Lung microvascular endothelial cell (primary cell): ENCODE results near the gene SLFNL1. TPM values are rescaled to one million over a fixed set of nuclear protein-coding genes. Genes with fewer than 3 reads are reported as not detected.

ENCODE experiments used
- DNase-seq, 2 donors: peaks; one replicate each; pipeline versions ENCODE4 v3.0.0 to v3.0.0-alpha.2; 2010; ENCODE audit warnings: low read depth in 2 of 2
- total RNA-seq: library from RNA; depleted of rRNA; stranded (reverse); fragments of >200 nt; gene quantifications from 2 replicates; pipeline ENCODE4 v1.2.1, GENCODE V29; 2014

Gene SLFNL1
- total RNA-seq, 1 donor from 2014 or later, result 0.20 TPM

DNA sequence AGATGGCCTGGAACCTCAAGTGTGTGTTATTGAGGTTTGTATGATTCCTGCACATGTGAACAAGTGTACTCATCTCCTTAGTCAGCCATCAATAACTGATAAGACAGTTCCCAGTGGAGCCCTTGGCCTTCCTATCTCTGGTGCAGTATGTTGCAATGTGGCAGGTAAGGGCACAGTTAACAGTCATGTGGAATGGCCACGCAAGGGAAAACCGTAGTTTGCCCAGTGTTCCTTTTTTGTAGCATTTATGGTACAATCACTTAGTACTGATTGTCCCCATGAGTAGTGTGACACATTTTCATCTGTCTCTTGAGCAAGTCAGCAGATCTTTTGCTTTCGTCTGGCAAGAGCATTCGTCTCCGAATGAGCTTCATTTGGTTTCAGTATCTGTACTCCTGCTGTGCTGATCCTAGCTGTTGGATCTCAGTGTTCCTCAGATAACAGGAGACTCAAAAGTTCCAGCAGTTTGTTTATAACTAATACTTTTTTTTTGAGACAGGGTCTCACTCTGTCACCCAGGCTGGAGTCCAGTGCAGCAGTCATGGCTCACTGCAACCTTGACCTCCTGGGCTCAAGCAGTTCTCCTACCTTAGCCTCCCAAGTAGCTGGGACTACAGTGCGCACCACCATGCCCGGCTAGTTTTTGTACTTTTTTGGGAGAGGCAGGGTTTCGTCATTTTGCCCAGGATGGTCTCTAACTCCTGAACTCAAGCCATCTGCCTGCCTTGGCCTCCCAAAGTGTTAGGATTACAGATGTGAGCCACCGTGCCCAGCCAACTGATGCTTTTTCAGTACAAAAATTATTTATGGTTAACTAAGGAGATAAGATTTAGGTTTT is 33.9 kb downstream of the SLFNL1 start:
- no peak for DNase-seq

- DNase-seq, result no peak
These were observed 34.6 kb downstream of the SLFNL1 start for GRCh38 chr1:40986956-40987355.

GRCh38 chr1:40986328-40986783 is 35.2 kb downstream of the SLFNL1 start:
- DNase-seq, result no peak

GRCh38 chr1:40985875-40986274 is 35.6 kb downstream of the SLFNL1 start:
- no peak for DNase-seq

DNA sequence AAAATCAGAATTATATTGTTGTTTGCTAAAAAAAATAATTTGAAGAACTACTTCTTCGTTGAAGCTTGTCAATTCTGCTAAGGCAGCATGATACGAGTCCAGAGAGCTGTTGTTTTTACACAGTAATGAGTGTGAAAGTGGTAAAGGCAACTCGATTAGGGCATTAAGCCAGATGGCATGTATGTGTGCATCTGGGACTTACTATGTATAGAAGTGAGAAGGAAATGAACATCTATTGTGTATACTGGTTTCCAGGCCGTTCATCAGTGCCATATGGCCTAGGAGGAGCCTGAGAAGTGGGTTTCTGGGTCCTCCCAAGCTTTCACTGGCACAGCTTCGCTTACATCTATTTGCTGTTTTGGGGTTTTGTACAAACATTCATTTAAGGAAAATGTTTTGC is 36.4 kb downstream of the SLFNL1 start:
- DNase-seq, result peak in 1 of 2 donors; percentile 20

DNA sequence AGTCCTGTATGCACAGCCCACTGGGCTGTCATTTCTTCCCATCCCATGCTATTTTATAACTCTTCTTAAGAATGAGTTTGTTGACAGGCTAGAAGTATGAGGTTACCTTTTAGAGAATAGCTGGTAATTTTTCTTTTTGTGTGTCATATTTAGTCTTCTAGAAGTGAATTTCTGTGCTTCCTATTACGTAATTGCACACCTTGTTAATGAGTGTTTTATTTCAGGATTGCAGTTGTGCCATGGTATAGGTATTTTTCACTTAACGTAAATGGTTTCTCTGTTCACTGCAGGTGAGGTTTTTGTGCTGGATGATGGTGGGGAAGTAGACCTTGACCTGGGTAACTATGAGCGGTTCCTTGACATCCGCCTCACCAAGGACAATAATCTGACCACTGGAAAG is 37.0 kb downstream of the SLFNL1 start:
- DNase-seq, result no peak

DNA sequence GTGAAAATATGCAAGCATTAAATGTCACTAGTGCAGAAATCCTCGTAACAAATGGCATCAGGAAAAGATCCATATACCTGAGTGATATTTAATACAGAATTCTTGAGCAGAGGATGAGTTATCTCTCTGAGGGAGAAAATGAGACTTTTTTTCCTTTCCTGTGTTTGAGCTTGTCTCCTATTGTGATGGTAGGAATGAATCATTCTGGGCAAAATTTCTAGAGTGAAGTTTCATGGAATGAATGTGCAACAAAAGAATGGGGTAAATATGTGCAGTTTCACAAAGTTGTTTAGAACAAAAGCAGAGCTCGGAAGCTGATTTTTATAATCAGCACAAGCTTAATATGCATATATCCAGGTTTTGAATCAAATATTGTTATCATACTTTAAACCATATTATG is 37.5 kb downstream of the SLFNL1 start:
- peak; percentile 39 to 82 for DNase-seq

DNA sequence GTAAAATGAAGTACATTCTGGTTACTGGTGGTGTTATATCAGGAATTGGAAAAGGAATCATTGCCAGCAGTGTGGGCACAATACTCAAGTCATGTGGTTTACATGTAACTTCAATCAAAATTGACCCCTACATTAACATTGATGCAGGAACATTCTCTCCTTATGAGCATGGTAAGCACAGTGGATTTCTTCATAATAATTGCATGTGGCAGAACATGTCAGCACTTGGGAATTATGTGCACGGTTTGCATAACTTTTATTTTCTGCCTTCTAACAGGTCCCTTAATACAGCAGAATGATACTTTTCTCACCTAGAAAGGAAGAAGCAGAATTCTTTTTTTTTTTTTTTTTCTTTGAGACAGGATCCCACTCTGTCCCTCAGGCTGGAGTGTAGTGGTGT is 38.2 kb downstream of the SLFNL1 start:
- no peak for DNase-seq

DNA sequence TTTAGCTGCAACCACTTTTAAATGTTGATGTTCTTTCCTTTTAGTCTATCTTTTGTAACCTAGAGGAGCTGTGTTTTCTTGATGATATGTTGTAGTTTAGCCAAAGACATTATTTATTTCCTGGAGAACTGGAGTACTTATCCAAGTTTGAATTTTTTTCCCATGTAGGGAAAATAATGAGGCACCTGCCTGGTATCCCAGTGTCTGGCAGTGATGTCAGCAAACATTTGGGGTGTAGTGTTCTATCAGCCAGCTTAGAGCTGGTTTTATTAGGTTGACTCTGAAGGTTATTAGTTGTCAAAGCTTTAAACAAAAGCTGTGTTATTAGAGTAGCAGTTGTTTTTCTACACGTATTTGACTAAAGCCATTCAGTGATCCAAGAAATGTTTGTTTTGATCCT is 38.8 kb downstream of the SLFNL1 start:
- no peak for DNase-seq

- no peak for DNase-seq
These were observed 39.7 kb downstream of the SLFNL1 start for GRCh38 chr1:40981691-40982448.

- DNase-seq, result peak; percentile 38 to 48
These were observed 40.9 kb downstream of the SLFNL1 start for GRCh38 chr1:40980453-40981121.

DNA sequence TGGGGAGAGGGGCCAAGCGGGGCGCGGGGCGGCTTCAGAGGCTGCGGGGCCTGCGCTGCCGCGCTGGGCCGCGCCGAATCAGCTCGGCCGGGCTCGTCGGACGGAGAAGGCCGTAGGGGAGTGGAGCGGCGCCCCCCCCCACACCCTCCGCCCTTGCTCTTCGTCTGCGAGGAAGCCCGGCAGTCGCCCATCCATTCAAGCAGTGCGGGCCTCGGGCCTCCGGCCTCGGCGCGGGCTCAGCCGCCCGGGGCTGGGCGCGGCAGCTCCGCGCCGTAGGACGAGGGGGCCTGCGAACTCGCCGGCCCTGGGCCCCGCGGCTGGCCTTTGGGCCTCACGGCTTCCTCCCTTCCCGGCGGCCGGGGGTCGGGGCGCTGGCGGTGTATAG is 41.5 kb downstream of the SLFNL1 start:
- no peak for DNase-seq

DNA sequence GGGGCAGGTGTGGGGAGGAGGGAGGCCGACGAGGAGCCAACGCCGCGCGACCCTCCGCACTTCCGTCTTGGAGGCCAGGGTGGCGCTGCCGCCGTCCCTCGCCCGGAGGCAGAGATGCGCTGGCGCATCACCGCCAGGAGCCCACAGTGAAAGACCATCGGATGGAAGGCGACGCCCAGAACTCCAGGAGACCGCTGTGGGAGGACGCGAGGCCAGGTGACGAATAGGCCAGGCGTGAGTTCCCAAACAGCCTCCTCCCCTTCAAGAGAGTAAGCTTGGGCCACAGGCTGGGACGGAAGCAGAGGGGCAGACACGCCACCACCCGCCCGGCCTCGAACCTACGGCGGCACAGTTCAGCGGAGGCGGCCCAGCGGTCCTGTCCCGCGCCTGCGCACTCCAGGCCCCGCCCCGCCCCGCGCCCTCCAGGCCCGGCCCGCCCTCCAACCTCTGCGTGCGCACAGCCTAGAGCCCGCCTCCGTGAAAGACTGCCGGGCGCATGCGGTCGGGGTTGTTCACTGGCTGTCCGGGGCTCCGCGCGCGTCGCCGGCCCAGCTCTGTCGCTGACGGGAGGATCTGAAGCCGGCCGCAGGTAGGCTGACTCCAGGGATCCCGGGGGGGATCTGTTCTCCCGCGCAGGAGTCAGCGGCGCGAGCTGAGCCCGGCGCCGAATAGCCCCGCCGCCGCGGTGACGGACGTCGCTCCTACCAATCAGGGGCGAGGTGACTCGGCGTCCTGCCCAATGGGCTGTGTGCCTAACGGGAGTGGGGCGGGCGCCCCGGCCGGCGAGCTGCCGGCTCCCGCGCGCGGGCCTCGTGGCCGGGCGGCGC is 42.1 kb downstream of the SLFNL1 start, which contains the start of gene CTPS1:
TSS of gene CTPS1 (plus strand) at position 456 of the 827 bp plus-strand sequence. CDS start 3,595 bp downstream, outside the sequence.
- peak; percentile 93 to 96 for DNase-seq

- DNase-seq, result no peak
These were observed 42.7 kb downstream of the SLFNL1 start for GRCh38 chr1:40978886-40979240.

- DNase-seq, result no peak
These were observed 43.8 kb downstream of the SLFNL1 start for GRCh38 chr1:40977716-40978115.

DNA sequence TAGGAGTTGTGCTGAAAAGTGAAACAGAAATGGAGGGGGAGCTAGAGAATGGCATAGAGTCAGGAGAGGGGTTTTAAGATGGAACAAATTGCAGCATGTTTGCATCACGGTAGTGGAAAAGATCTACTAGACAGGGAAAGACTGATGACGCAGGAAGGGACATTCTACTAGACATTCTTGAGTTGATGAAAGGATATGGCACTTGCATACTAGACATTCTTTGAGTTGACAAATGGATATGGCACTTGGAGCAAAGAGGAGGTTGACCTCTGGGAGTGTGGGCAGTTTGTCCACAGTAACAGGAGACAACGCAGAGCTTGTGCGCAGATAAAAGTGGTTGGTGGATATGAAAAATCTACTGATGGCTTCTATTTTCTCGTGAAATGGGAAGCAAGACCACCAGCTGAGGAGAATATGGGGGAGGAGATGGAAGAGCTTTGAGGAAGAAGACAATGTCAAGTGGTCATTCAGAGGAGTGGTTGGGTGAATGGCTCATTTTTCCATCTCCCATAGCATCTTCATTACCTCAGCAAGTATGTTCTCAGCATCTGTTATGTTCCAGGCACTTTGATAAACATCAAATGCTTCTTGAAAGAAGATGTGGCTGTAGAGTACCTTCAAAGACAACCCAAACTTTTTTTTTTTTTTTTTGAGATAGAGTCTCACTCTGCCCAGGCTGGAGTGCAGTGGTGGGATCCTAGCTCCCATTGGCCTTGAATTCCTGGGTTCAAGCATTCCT is 44.4 kb downstream of the SLFNL1 start:
- peak in 1 of 2 donors; percentile 65 for DNase-seq

DNA sequence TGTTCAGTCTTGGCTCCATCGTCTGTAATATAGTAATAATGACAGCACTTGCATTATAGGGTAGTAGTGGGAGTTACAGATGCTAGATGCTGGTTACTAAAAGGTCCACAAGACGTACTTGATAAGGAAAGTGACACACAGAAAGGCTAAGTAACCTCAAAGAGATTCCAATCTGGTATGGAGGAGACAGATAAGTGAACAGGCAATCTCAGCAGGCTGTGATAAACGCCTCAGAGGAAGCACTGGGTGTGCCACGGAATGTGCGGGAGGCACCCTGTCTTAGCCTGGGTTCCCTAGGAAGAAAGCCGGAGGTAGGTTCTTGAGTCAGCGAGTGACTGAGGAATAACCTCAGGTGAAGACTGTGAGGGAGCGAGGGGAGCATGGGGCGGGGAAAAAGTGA is 46.6 kb downstream of the SLFNL1 start:
- no peak for DNase-seq

GRCh38 chr1:40973912-40974311 is 47.6 kb downstream of the SLFNL1 start:
- DNase-seq, result no peak

- no peak for DNase-seq
These were observed 49.6 kb downstream of the SLFNL1 start for GRCh38 chr1:40971966-40972365.

DNA sequence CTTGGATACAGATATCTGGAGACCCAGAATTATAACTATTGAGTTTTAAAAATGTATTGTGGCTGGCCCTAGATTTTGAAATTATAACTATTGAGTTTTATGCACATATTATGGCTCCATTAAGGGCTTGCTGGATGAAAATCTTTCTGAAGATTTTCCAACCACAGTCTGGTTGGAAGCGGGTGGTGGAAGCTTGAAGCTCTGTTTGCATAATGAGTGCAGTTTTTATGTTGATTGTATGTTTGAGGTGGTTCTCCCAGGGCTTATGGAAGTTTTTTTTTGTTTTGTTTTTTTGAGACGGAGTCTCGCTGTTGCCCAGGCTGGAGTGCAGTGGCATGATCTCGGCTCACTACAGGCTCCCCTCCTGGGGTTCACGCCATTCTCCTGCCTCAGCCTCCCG is 52.1 kb downstream of the SLFNL1 start:
- no peak for DNase-seq

DNA sequence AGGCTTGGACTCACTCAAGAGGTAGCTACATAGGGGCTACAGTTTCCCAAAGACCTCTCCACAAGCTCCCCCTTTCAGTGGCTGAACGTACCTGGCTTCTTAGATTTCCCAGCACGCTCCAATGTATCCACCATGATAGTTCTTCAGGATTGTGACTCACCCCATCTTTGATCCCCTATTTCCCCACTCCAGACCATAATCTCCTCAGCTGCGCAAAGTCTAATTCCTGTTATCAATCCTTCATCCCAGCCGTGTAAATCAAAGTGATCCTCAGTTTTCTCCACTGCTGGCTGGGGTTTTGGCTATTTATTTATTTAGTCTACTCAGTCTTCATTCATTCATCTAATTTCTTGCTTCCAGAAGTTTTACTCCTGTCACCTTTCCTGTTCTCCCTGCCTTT is 55.1 kb downstream of the SLFNL1 start:
- no peak for DNase-seq
